GM12872 (cell line): ENCODE data around the gene LAYN.

Experiments
- CTCF ChIP-seq: IDR thresholded peaks from 3 replicates; pipeline ENCODE4 v1.5.1; 2011; ENCODE audit warnings: low read depth, mild to moderate bottlenecking, low read length, moderate library complexity; ENCODE audit not compliant: insufficient read depth

The LAYN gene

GRCh38 chr11:111606986-111607385, 66.5 kb downstream of the LAYN start:
- no peak for TF ChIP-seq CTCF

GRCh38 chr11:111607751-111608150, 67.2 kb downstream of the LAYN start:
- TF ChIP-seq CTCF = no peak
